ENCODE results near the gene PLA2G6. TPM values are rescaled to one million over a fixed set of nuclear protein-coding genes. Genes with fewer than 3 reads are reported as not detected.

PLA2G6 gene
- total RNA-seq, 1 experiment from 2014 or later: 6.0 TPM

- TF ChIP-seq CTCF (conservative IDR thresholded peaks at IDR 0.05; ENCODE audit: low read depth, low read length) (no peak), EZH2phosphoT487 (IDR thresholded peaks at IDR 0.05; ENCODE audit: borderline replicate concordance, low read length) (no peak), EZH2 (IDR thresholded peaks at IDR 0.05; ENCODE audit: low read length, unreplicated experiment) (no peak)
- Histone ChIP-seq H3K79me2 (ENCODE audit: low read length) (no peaks in the 10 kb centered on the region), H3K9ac (ENCODE audit: low read length) (no peak overlapping the region), H3K9me3 (ENCODE audit: low read length) (no peaks in the 10 kb centered on the region), H3K27ac (ENCODE audit: low read length) (no peak overlapping the region), H3K27me3 (ENCODE audit: low read length) (no peaks in the 10 kb centered on the region), H4K20me1 (ENCODE audit: low read length) (no peaks in the 10 kb centered on the region), H3K36me3 (ENCODE audit: low read depth, low read length) (peaks cover 6% of the 10 kb centered on the region), H3K9me2 (replicated peaks; ENCODE audit: low read length) (no peaks in the 10 kb centered on the region), H3K4me3 (ENCODE audit: low read length) (no peak overlapping the region), H3F3A (ENCODE audit: low read length, unreplicated experiment) (no peaks in the 10 kb centered on the region), H2AFZ (ENCODE audit: low read length) (no peak overlapping the region), H3K4me1 (ENCODE audit: insufficient read depth, low read length) (peaks cover 22% of the 10 kb centered on the region), H3K4me2 (ENCODE audit: low read length) (no peak overlapping the region)
- ChIA-PET POLR2A (ENCODE audit: unreplicated experiment) (no interaction called here), CTCF (no interaction called here)
- ATAC-seq: no peak
- no peak for DNase-seq
- no TSS peak for BruUV-seq (replicated peaks)
- intact Hi-C loops (cut with micrococcal nuclease): no loop called here
These were observed 41.1 kb upstream of the PLA2G6 start for GRCh38 chr22:38222797-38223119.

- H3K9ac ChIP-seq (ENCODE audit: low read length): no peak overlapping the region
- ATAC-seq: no peak
- intact Hi-C loops (cut with micrococcal nuclease): no loop called here
These were observed 40.5 kb upstream of the PLA2G6 start for GRCh38 chr22:38221908-38222796.

More at GRCh38 chr22:38221908-38222796, 40.5 kb upstream of the PLA2G6 start:
- H3K36me3 ChIP-seq (ENCODE audit: low read depth, low read length): peaks cover under 1% of the 10 kb centered on the region; the same call in 1 of the 2 replicates
- H3K9me2 ChIP-seq (replicated peaks; ENCODE audit: low read length): no peaks in the 10 kb centered on the region
- no peaks in the 10 kb centered on the region for H3K27me3 ChIP-seq (ENCODE audit: low read length)
- H3K4me1 ChIP-seq (ENCODE audit: insufficient read depth, low read length): peaks cover 21% of the 10 kb centered on the region
- no peaks in the 10 kb centered on the region for H3F3A ChIP-seq (ENCODE audit: low read length, unreplicated experiment)
- POLR2A ChIA-PET (ENCODE audit: unreplicated experiment): no interaction called here
- no peaks in the 10 kb centered on the region for H4K20me1 ChIP-seq (ENCODE audit: low read length)
- no peaks in the 10 kb centered on the region for H3K9me3 ChIP-seq (ENCODE audit: low read length)
- TF ChIP-seq CTCF (conservative IDR thresholded peaks at IDR 0.05; ENCODE audit: low read depth, low read length) (no peak), EZH2phosphoT487 (IDR thresholded peaks at IDR 0.05; ENCODE audit: borderline replicate concordance, low read length) (no peak), EZH2 (IDR thresholded peaks at IDR 0.05; ENCODE audit: low read length, unreplicated experiment) (no peak)
- BruUV-seq (replicated peaks): no TSS peak
- H3K4me2 ChIP-seq (ENCODE audit: low read length): no peak overlapping the region
- H3K27ac ChIP-seq (ENCODE audit: low read length): no peak overlapping the region
- CTCF ChIA-PET: no interaction called here
- H2AFZ ChIP-seq (ENCODE audit: low read length): no peak overlapping the region
- no peak for DNase-seq
- no peak overlapping the region for H3K4me3 ChIP-seq (ENCODE audit: low read length)
- no peaks in the 10 kb centered on the region for H3K79me2 ChIP-seq (ENCODE audit: low read length)

All from PC-3 (cell line).